Activated B cell treated with CpG ODN at 0.5 μM for 24 hours (primary cell): ENCODE results near the gene MVD. TPM values are rescaled to one million over a fixed set of nuclear protein-coding genes. Genes with fewer than 3 reads are reported as not detected.

Experiments
- ATAC-seq: fragments of 200-7000 bp; cut with Tn5 transposase; one replicate; pipeline ENCODE4 v1.10.0; 2021; ENCODE audit warnings: low read depth, mild to moderate bottlenecking, moderate library complexity
- CTCF ChIA-PET: fragments of 350-600 bp; sonication (Branson Sonifier 250); formaldehyde crosslinking; loops from one replicate; lab custom pipeline; 2021; ENCODE audit warnings: antibody characterized with exemption; lab: Charles Lee
- POLR2A ChIA-PET: fragments of 350-600 bp; sonication (Branson Sonifier 250); formaldehyde crosslinking; loops from one replicate; lab custom pipeline; 2021; ENCODE audit warnings: antibody characterized with exemption; lab: Charles Lee
- DNase-seq: peaks from one replicate; pipeline ENCODE4 v3.0.0; 2022
- H3K27ac Mint-ChIP-seq: one replicate; pipeline ENCODE4 v1.8.0; 2020; ENCODE audit warnings: mixed read lengths
- H3K27me3 Mint-ChIP-seq: one replicate; pipeline ENCODE4 v1.8.0; 2021; ENCODE audit warnings: mixed read lengths
- H3K36me3 Mint-ChIP-seq: one replicate; pipeline ENCODE4 v1.8.0; 2021; ENCODE audit warnings: low read depth, mixed read lengths
- H3K4me1 Mint-ChIP-seq: one replicate; pipeline ENCODE4 v1.8.0; 2021; ENCODE audit warnings: mixed read lengths
- H3K4me3 Mint-ChIP-seq: one replicate; pipeline ENCODE4 v1.8.0; 2020; ENCODE audit warnings: mild to moderate bottlenecking, mixed read lengths
- H3K9me3 Mint-ChIP-seq: one replicate; pipeline ENCODE4 v1.8.0; 2020; ENCODE audit warnings: mixed read lengths
- CTCF ChIP-seq: fragments of 200-600 bp; IDR thresholded peaks from one replicate; pipeline ENCODE4 v1.8.0; 2022; ENCODE audit warnings: antibody characterized with exemption, mild to moderate bottlenecking
- intact Hi-C: fragments of 100-400 bp; cut with micrococcal nuclease; formaldehyde crosslinking; loops from one replicate; pipeline ENCODE4 v1.15.1; 2024
- total RNA-seq: library from RNA; stranded (reverse); gene quantifications from 2 replicates; pipeline ENCODE4 v1.2.3, GENCODE V29; 2022

Gene MVD
- total RNA-seq, 1 donor from 2014 or later = 140 TPM

- H3K36me3 Mint-ChIP-seq = peaks cover 25% of the 10 kb centered on the region
- peaks cover 38% of the 10 kb centered on the region for H3K4me1 Mint-ChIP-seq
- no peaks in the 10 kb centered on the region for H3K9me3 Mint-ChIP-seq
- ChIA-PET CTCF (no interaction called here), POLR2A (interaction anchor here (0.7 to 1.1 kb wide), 3 partner anchors 9 to 46 kb away, joined by 3 to 4 read pairs (median 3); no protein-coding TSS in a partner anchor)
- ATAC-seq (no peak), DNase-seq (no peak)
- no peak for TF ChIP-seq CTCF
- no peaks in the 10 kb centered on the region for H3K27me3 Mint-ChIP-seq
- no peak overlapping the region for H3K4me3 Mint-ChIP-seq
- intact Hi-C loops = no loop called here
- H3K27ac Mint-ChIP-seq = no peak overlapping the region
Observed at GRCh38 chr16:88693420-88694177, 30.7 kb upstream of the MVD start.

GRCh38 chr16:88692861-88693260 is 30.0 kb upstream of the MVD start:
- CTCF ChIA-PET = no interaction called here
- TF ChIP-seq CTCF = no peak
- no peak for ATAC-seq

GRCh38 chr16:88691924-88692560 is 29.2 kb upstream of the MVD start:
- H3K27me3 Mint-ChIP-seq = no peaks in the 10 kb centered on the region
- peak overlapping the region; percentile 52 for H3K4me3 Mint-ChIP-seq
- ATAC-seq (peak; percentile 61), DNase-seq (no peak)
- CTCF ChIA-PET = no interaction called here
- peaks cover 12% of the 10 kb centered on the region for H3K36me3 Mint-ChIP-seq
- TF ChIP-seq CTCF = no peak
- H3K4me1 Mint-ChIP-seq = peaks cover 28% of the 10 kb centered on the region
- no peaks in the 10 kb centered on the region for H3K9me3 Mint-ChIP-seq
- POLR2A ChIA-PET = interaction anchor here (0.6 to 1.7 kb wide), 5 partner anchors 9 to 284 kb away, joined by 3 to 9 read pairs (median 4); no protein-coding TSS in a partner anchor
- intact Hi-C loops = loop anchor here (1.0 kb wide), 1 partner anchor 9 kb away; no protein-coding TSS in a partner anchor
- peak overlapping the region; percentile 12 for H3K27ac Mint-ChIP-seq

More at GRCh38 chr16:88692861-88693260, 30.0 kb upstream of the MVD start:
- Mint-ChIP-seq H3K36me3 (peaks cover 18% of the 10 kb centered on the region), H3K9me3 (no peaks in the 10 kb centered on the region), H3K27me3 (no peaks in the 10 kb centered on the region), H3K27ac (no peak overlapping the region), H3K4me1 (peaks cover 33% of the 10 kb centered on the region), H3K4me3 (no peak overlapping the region)
- intact Hi-C loops = loop anchor here (1.0 kb wide), 1 partner anchor 8 kb away; no protein-coding TSS in a partner anchor
- POLR2A ChIA-PET = interaction anchor here (0.6 to 1.1 kb wide), 3 partner anchors 9 to 284 kb away, joined by 3 to 6 read pairs (median 4); no protein-coding TSS in a partner anchor
- no peak for DNase-seq

GRCh38 chr16:88691129-88691813 is 28.4 kb upstream of the MVD start:
- CTCF ChIA-PET = no interaction called here
- H3K4me3 Mint-ChIP-seq = no peak overlapping the region
- no peaks in the 10 kb centered on the region for H3K27me3 Mint-ChIP-seq
- peak overlapping the region; percentile 19 for H3K27ac Mint-ChIP-seq
- no peaks in the 10 kb centered on the region for H3K9me3 Mint-ChIP-seq
- H3K36me3 Mint-ChIP-seq = peaks cover 7% of the 10 kb centered on the region
- H3K4me1 Mint-ChIP-seq = peaks cover 28% of the 10 kb centered on the region
- intact Hi-C loops = no loop called here
- no peak for TF ChIP-seq CTCF
- no peak for DNase-seq
- ATAC-seq = no peak
- POLR2A ChIA-PET = interaction anchor here (0.7 to 1.7 kb wide), 3 partner anchors 9 to 121 kb away, joined by 3 to 9 read pairs (median 4); partner anchors contain the start of gene ZC3H18
